GM23338 (cell line): ENCODE data around the gene ARFGEF2.

ENCODE experiments used
- CREB1 ChIP-seq: fragments of 250-450 bp; sonication (Bioruptor Pico); IDR thresholded peaks from 2 replicates; pipeline ENCODE4 v1.5.0; 2020; ENCODE audit warnings: low read depth, mild to moderate bottlenecking, moderate library complexity
- CTCF ChIP-seq, 2 experiments: fragments of 200-600 bp in 1 of 2; sonication (generic) in 1 of 2; conservative IDR thresholded peaks; 2 replicates each; pipeline versions ENCODE4 v1.5.1 to v1.6.1; 2016 to 2017; ENCODE audit warnings: antibody characterized with exemption in 2 of 2, low read depth in 2 of 2, mild to moderate bottlenecking in 2 of 2, moderate library complexity in 1 of 2
- EZH2 ChIP-seq: fragments of 200-600 bp; sonication (generic); IDR thresholded peaks from one replicate; pipeline ENCODE4 v1.8.0; 2017; ENCODE audit warnings: antibody characterized with exemption, mild to moderate bottlenecking, low read depth; ENCODE audit not compliant: unreplicated experiment
- EZH2phosphoT487 ChIP-seq: fragments of 200-600 bp; sonication (generic); IDR thresholded peaks from one replicate; pipeline ENCODE4 v1.8.1; 2018; ENCODE audit warnings: antibody characterized with exemption; ENCODE audit not compliant: unreplicated experiment
- JUNB ChIP-seq: IDR thresholded peaks from one replicate; pipeline ENCODE4 v1.6.1; 2016; ENCODE audit warnings: antibody characterized with exemption; ENCODE audit not compliant: unreplicated experiment
- NANOG ChIP-seq: IDR thresholded peaks from 2 replicates; pipeline ENCODE4 v1.6.1; 2016; ENCODE audit warnings: antibody characterized with exemption, borderline replicate concordance
- POLR2AphosphoS5 ChIP-seq: IDR thresholded peaks from 2 replicates; pipeline ENCODE4 v1.6.1; 2016; ENCODE audit warnings: antibody characterized with exemption, low read depth
- REST ChIP-seq: IDR thresholded peaks from one replicate; pipeline ENCODE4 v1.6.1; 2018; ENCODE audit warnings: antibody characterized with exemption; ENCODE audit not compliant: unreplicated experiment
- ZNF114 ChIP-seq: fragments of 250-450 bp; sonication (Bioruptor Pico); IDR thresholded peaks from 2 replicates; pipeline ENCODE4 v1.5.0; 2020; ENCODE audit warnings: mild to moderate bottlenecking, moderate library complexity
- ZNF331 ChIP-seq: fragments of 250-450 bp; sonication (Bioruptor Pico); IDR thresholded peaks from 2 replicates; pipeline ENCODE4 v1.5.0; 2020; ENCODE audit warnings: low read depth, mild to moderate bottlenecking, moderate library complexity
- TF ChIP-seq, protein P1 (sequence below): fragments of 250-450 bp; sonication (Bioruptor Pico); IDR thresholded peaks from 2 replicates; pipeline ENCODE4 v1.5.0; 2020; ENCODE audit warnings: mild to moderate bottlenecking, moderate library complexity
- TF ChIP-seq, protein P2 (sequence below): IDR thresholded peaks from 2 replicates; pipeline ENCODE4 v1.6.1; 2016; ENCODE audit warnings: antibody characterized with exemption

DNA sequence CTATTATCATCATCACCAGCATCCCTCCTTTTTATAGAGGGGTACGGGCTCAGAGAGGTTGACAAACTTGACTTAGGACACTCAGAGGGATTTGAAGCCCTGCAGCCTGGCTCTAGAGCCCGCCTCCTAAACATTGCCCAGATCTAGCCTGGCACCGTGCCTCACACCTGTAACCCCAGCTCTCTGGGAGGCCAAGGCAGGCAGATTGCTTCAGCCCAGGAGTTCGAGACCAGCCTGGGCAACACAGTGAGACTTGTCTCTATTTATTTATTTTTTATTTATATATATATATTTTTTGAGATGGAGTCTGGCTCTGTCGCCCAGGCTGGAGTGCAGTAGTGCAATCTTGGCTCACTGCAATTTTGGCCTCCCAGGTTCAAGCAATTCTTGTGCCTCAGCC is 118.3 kb downstream of the ARFGEF2 start:
- TF ChIP-seq CTCF (conservative IDR thresholded peaks at IDR 0.05; ENCODE audit: low read depth in 2 of 2) = no peak
- TF ChIP-seq EZH2 = no peak
- no peak for TF ChIP-seq JUNB
- TF ChIP-seq CREB1 (CRISPR knock-in tag) = no peak
- TF ChIP-seq POLR2AphosphoS5 = no peak
- no peak for TF ChIP-seq REST
- TF ChIP-seq EZH2phosphoT487 = no peak
- no peak for TF ChIP-seq NANOG
- TF ChIP-seq ZNF114 (CRISPR knock-in tag) = no peak
- TF ChIP-seq, protein P1, sequence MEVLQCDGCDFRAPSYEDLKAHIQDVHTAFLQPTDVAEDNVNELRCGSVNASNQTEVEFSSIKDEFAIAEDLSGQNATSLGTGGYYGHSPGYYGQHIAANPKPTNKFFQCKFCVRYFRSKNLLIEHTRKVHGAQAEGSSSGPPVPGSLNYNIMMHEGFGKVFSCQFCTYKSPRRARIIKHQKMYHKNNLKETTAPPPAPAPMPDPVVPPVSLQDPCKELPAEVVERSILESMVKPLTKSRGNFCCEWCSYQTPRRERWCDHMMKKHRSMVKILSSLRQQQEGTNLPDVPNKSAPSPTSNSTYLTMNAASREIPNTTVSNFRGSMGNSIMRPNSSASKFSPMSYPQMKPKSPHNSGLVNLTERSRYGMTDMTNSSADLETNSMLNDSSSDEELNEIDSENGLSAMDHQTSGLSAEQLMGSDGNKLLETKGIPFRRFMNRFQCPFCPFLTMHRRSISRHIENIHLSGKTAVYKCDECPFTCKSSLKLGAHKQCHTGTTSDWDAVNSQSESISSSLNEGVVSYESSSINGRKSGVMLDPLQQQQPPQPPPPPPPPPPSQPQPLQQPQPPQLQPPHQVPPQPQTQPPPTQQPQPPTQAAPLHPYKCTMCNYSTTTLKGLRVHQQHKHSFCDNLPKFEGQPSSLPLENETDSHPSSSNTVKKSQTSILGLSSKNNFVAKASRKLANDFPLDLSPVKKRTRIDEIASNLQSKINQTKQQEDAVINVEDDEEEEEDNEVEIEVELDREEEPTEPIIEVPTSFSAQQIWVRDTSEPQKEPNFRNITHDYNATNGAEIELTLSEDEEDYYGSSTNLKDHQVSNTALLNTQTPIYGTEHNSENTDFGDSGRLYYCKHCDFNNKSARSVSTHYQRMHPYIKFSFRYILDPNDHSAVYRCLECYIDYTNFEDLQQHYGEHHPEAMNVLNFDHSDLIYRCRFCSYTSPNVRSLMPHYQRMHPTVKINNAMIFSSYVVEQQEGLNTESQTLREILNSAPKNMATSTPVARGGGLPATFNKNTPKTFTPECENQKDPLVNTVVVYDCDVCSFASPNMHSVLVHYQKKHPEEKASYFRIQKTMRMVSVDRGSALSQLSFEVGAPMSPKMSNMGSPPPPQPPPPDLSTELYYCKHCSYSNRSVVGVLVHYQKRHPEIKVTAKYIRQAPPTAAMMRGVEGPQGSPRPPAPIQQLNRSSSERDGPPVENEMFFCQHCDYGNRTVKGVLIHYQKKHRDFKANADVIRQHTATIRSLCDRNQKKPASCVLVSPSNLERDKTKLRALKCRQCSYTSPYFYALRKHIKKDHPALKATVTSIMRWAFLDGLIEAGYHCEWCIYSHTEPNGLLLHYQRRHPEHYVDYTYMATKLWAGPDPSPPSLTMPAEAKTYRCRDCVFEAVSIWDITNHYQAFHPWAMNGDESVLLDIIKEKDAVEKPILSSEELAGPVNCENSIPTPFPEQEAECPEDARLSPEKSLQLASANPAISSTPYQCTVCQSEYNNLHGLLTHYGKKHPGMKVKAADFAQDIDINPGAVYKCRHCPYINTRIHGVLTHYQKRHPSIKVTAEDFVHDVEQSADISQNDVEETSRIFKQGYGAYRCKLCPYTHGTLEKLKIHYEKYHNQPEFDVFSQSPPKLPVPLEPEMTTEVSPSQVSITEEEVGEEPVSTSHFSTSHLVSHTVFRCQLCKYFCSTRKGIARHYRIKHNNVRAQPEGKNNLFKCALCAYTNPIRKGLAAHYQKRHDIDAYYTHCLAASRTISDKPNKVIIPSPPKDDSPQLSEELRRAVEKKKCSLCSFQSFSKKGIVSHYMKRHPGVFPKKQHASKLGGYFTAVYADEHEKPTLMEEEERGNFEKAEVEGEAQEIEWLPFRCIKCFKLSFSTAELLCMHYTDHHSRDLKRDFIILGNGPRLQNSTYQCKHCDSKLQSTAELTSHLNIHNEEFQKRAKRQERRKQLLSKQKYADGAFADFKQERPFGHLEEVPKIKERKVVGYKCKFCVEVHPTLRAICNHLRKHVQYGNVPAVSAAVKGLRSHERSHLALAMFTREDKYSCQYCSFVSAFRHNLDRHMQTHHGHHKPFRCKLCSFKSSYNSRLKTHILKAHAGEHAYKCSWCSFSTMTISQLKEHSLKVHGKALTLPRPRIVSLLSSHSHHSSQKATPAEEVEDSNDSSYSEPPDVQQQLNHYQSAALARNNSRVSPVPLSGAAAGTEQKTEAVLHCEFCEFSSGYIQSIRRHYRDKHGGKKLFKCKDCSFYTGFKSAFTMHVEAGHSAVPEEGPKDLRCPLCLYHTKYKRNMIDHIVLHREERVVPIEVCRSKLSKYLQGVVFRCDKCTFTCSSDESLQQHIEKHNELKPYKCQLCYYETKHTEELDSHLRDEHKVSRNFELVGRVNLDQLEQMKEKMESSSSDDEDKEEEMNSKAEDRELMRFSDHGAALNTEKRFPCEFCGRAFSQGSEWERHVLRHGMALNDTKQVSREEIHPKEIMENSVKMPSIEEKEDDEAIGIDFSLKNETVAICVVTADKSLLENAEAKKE (CRISPR knock-in tag) = no peak
- no peak for TF ChIP-seq ZNF331 (CRISPR knock-in tag)
- TF ChIP-seq, protein P2, sequence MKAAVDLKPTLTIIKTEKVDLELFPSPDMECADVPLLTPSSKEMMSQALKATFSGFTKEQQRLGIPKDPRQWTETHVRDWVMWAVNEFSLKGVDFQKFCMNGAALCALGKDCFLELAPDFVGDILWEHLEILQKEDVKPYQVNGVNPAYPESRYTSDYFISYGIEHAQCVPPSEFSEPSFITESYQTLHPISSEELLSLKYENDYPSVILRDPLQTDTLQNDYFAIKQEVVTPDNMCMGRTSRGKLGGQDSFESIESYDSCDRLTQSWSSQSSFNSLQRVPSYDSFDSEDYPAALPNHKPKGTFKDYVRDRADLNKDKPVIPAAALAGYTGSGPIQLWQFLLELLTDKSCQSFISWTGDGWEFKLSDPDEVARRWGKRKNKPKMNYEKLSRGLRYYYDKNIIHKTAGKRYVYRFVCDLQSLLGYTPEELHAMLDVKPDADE = no peak
